HEK293 (cell line): Measurements from ENCODE around the gene BLOC1S5.

Experiments used
- CTCF ChIA-PET: fragments of 350-600 bp; formaldehyde crosslinking; extraction: SDS; loops from one replicate; lab custom pipeline; 2021; ENCODE audit warnings: antibody characterized with exemption; lab: Yijun Ruan, JAX
- POLR2A ChIA-PET: fragments of 300-600 bp; formaldehyde crosslinking; extraction: SDS; loops from one replicate; lab custom pipeline; 2020; ENCODE audit warnings: antibody characterized with exemption, inconsistent platforms; lab: Yijun Ruan, JAX
- H3K27ac ChIP-seq: fragments of 200-500 bp; sonication (Bioruptor generic); 2 replicates; pipeline ENCODE4 v1.5.1; 2014; ENCODE audit warnings: low read depth, low read length, control low read depth, inconsistent platforms; ENCODE audit errors: extremely low read depth
- H3K36me3 ChIP-seq, 2 experiments: fragments of 200-500 bp in 1 of 2; sonication (Bioruptor generic) in 1 of 2; 1 replicate in 1 of 2; 2 replicates in 1 of 2; pipeline ENCODE4 v1.5.1; 2014 to 2017; ENCODE audit warnings: inconsistent platforms in 2 of 2, low read length in 2 of 2; ENCODE audit not compliant: control insufficient read depth in 2 of 2, insufficient read depth in 1 of 2
- H3K4me1 ChIP-seq: fragments of 200-500 bp; sonication (Bioruptor generic); 2 replicates; pipeline ENCODE4 v1.5.1; 2014; ENCODE audit warnings: mild to moderate bottlenecking, low read length, inconsistent platforms; ENCODE audit not compliant: control insufficient read depth, insufficient read depth
- H3K4me3 ChIP-seq: 2 replicates; pipeline ENCODE4 v1.5.1; 2011; ENCODE audit warnings: low read depth, mild to moderate bottlenecking, control low read depth, low read length, moderate library complexity
- H3K9me3 ChIP-seq: fragments of 200-500 bp; sonication (Bioruptor generic); 2 replicates; pipeline ENCODE4 v1.5.1; 2014; ENCODE audit warnings: low read depth, low read length, inconsistent platforms; ENCODE audit not compliant: control insufficient read depth, insufficient read depth
- AEBP2 ChIP-seq: fragments of 450-650 bp; formaldehyde crosslinking; IDR thresholded peaks from 2 replicates; pipeline ENCODE4 v1.5.1; 2016; ENCODE audit warnings: missing biosample characterization, missing genetic modification characterization, borderline replicate concordance
- BCL11B ChIP-seq: fragments of 450-650 bp; formaldehyde crosslinking; IDR thresholded peaks from 2 replicates; pipeline ENCODE4 v1.5.1; 2016; ENCODE audit warnings: low read depth, missing biosample characterization, missing genetic modification characterization
- GLI4 ChIP-seq: fragments of 450-650 bp; formaldehyde crosslinking; IDR thresholded peaks from 2 replicates; pipeline ENCODE4 v1.5.1; 2016; ENCODE audit warnings: missing biosample characterization, missing genetic modification characterization
- HOXD13 ChIP-seq: sonication (generic); formaldehyde crosslinking; IDR thresholded peaks from 2 replicates; pipeline ENCODE4 v1.8.0; 2022; ENCODE audit warnings: missing genetic modification reagents, borderline replicate concordance
- KLF1 ChIP-seq: fragments of 450-650 bp; formaldehyde crosslinking; IDR thresholded peaks from 2 replicates; pipeline ENCODE4 v1.5.1; 2016; ENCODE audit warnings: missing biosample characterization, missing genetic modification characterization
- KLF8 ChIP-seq: fragments of 450-650 bp; formaldehyde crosslinking; IDR thresholded peaks from 2 replicates; pipeline ENCODE4 v1.5.1; 2016; ENCODE audit warnings: missing biosample characterization, missing genetic modification characterization
- OSR2 ChIP-seq: fragments of 450-650 bp; formaldehyde crosslinking; IDR thresholded peaks from 2 replicates; pipeline ENCODE4 v1.5.1; 2016; ENCODE audit warnings: missing biosample characterization, missing genetic modification characterization
- OVOL3 ChIP-seq: fragments of 450-650 bp; formaldehyde crosslinking; IDR thresholded peaks from 2 replicates; pipeline ENCODE4 v1.5.1; 2016; ENCODE audit warnings: missing biosample characterization, missing genetic modification characterization
- PRDM10 ChIP-seq: fragments of 450-650 bp; formaldehyde crosslinking; IDR thresholded peaks from 2 replicates; pipeline ENCODE4 v1.5.1; 2016; ENCODE audit warnings: missing biosample characterization, missing genetic modification characterization
- TCF7L2 ChIP-seq: IDR thresholded peaks from 2 replicates; pipeline ENCODE4 v1.6.1; 2011; ENCODE audit warnings: low read depth, mild to moderate bottlenecking, inconsistent platforms, low read length, moderate library complexity, borderline replicate concordance
- TRIM28 ChIP-seq: IDR thresholded peaks from 2 replicates; pipeline ENCODE4 v1.6.1; 2011; ENCODE audit warnings: low read length, control low read depth, borderline replicate concordance
- ZFP41 ChIP-seq: fragments of 450-650 bp; formaldehyde crosslinking; IDR thresholded peaks from 2 replicates; pipeline ENCODE4 v1.5.1; 2016; ENCODE audit warnings: missing biosample characterization, missing genetic modification characterization, borderline replicate concordance
- ZNF10 ChIP-seq: fragments of 450-650 bp; formaldehyde crosslinking; IDR thresholded peaks from 2 replicates; pipeline ENCODE4 v1.5.1; 2017; ENCODE audit warnings: missing biosample characterization, missing genetic modification characterization
- ZNF18 ChIP-seq: fragments of 450-650 bp; formaldehyde crosslinking; IDR thresholded peaks from 2 replicates; pipeline ENCODE4 v1.5.1; 2016; ENCODE audit warnings: missing biosample characterization, missing genetic modification characterization
- ZNF23 ChIP-seq: fragments of 450-650 bp; formaldehyde crosslinking; IDR thresholded peaks from 2 replicates; pipeline ENCODE4 v1.5.1; 2016; ENCODE audit warnings: missing biosample characterization, missing genetic modification characterization, borderline replicate concordance
- ZNF248 ChIP-seq: fragments of 450-650 bp; formaldehyde crosslinking; IDR thresholded peaks from 2 replicates; pipeline ENCODE4 v1.5.1; 2017; ENCODE audit warnings: missing biosample characterization, missing genetic modification characterization
- ZNF302 ChIP-seq: fragments of 450-650 bp; formaldehyde crosslinking; IDR thresholded peaks from 2 replicates; pipeline ENCODE4 v1.5.1; 2016; ENCODE audit warnings: missing biosample characterization, missing genetic modification characterization, low read depth
- ZNF311 ChIP-seq: fragments of 450-650 bp; formaldehyde crosslinking; IDR thresholded peaks from 2 replicates; pipeline ENCODE4 v1.5.1; 2017; ENCODE audit warnings: missing biosample characterization, missing genetic modification characterization, borderline replicate concordance
- ZNF416 ChIP-seq: fragments of 450-650 bp; formaldehyde crosslinking; IDR thresholded peaks from 2 replicates; pipeline ENCODE4 v1.5.1; 2016; ENCODE audit warnings: missing biosample characterization, missing genetic modification characterization
- ZNF423 ChIP-seq: fragments of 450-650 bp; formaldehyde crosslinking; IDR thresholded peaks from 2 replicates; pipeline ENCODE4 v1.5.1; 2016; ENCODE audit warnings: missing biosample characterization, missing genetic modification characterization
- ZNF521 ChIP-seq: fragments of 450-650 bp; formaldehyde crosslinking; IDR thresholded peaks from 2 replicates; pipeline ENCODE4 v1.5.1; 2017; ENCODE audit warnings: missing biosample characterization, mild to moderate bottlenecking, missing genetic modification characterization
- ZNF621 ChIP-seq: fragments of 450-650 bp; formaldehyde crosslinking; IDR thresholded peaks from 2 replicates; pipeline ENCODE4 v1.5.1; 2017; ENCODE audit warnings: missing biosample characterization, missing genetic modification characterization
- ZNF785 ChIP-seq: fragments of 450-650 bp; formaldehyde crosslinking; IDR thresholded peaks from 2 replicates; pipeline ENCODE4 v1.5.1; 2016; ENCODE audit warnings: missing biosample characterization, missing genetic modification characterization
- ZSCAN23 ChIP-seq: fragments of 450-650 bp; formaldehyde crosslinking; IDR thresholded peaks from 2 replicates; pipeline ENCODE4 v1.5.1; 2016; ENCODE audit warnings: missing biosample characterization, missing genetic modification characterization
- TF ChIP-seq, protein P1 (sequence below): fragments of 450-650 bp; formaldehyde crosslinking; IDR thresholded peaks from 2 replicates; pipeline ENCODE4 v1.5.1; 2016; ENCODE audit warnings: missing biosample characterization, missing genetic modification characterization

The BLOC1S5 gene

GRCh38 chr6:8084586-8084985 is 20.4 kb upstream of the BLOC1S5 start:
- TF ChIP-seq BCL11B (tag by site-specific recombination) (no peak), PRDM10 (tag by site-specific recombination) (no peak), TRIM28 (no peak), OVOL3 (tag by site-specific recombination) (no peak), HOXD13 (CRISPR knock-in tag) (no peak), ZNF423 (tag by site-specific recombination) (no peak), GLI4 (tag by site-specific recombination) (no peak), TCF7L2 (no peak), ZFP41 (no peak), KLF8 (tag by site-specific recombination) (no peak)
- TF ChIP-seq, all 188 proteins: peak for 0
- H3K4me1 ChIP-seq = peaks cover 21% of the 10 kb centered on the region
- H3K4me3 ChIP-seq = no peak overlapping the region
- ChIA-PET CTCF (interaction anchor here (0.6 to 0.9 kb wide), 4 partner anchors 18 to 469 kb away, joined by 3 to 4 read pairs (median 4); partner anchors contain the start of gene EEF1E1), POLR2A (interaction anchor here (0.7 to 2.2 kb wide), 6 partner anchors 10 to 359 kb away, joined by 3 to 19 read pairs (median 6); partner anchors contain the start of genes BLOC1S5, BMP6 and EEF1E1)
- no peaks in the 10 kb centered on the region for H3K9me3 ChIP-seq
- H3K36me3 ChIP-seq = peaks cover 12 to 36% of the 10 kb centered on the region in 2 experiments
- no peak overlapping the region for H3K27ac ChIP-seq

DNA sequence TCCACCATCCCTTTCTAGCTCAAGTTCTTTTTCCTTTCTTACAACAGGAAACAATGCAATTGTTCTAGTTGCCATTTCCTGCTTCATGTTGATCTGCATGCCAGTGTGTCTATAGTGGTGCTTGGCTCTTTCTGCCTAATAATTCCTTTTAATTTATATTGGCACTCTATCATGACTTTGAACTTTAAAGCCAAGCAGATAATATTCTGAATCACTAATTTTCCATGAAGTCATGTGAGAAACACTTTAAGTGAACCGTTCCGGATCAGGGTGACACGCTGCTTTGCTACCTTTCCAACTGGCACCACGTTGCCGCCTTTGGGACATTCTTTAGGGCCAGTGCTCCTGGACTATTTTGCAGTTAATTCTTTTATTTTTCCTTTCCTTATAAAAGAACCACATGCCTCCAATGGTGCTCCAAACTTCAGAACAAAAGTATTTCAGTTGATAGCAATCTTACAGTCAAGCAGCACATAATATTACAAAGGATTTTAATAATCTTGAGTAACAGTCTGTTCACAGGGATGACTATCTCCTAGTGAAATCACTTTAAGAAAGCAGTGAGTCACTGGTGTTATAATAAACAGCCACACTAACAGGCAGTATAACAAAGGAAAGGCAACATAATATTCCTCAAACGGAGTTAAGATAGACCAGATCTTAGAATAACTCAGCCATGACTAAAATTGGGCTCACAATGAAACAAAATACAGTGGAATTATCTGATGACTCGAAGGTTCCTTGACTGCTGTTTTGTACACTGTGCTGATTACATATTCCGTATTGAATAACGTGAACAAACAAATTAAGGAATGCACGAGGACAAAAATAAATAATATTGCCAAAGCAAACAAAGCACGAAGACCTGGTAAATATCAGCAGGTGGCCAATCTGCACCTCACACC is 19.0 kb upstream of the BLOC1S5 start:
- POLR2A ChIA-PET = no interaction called here
- TF ChIP-seq KLF8 (tag by site-specific recombination) (peak; percentile 40; the same call in 1 of the 2 replicates), ZNF785 (no peak), ZNF621 (tag by site-specific recombination) (no peak), ZNF311 (no peak), ZNF10 (tag by site-specific recombination) (0 out of 2 replicates have a peak, but pooled peaks have one; percentile 23), ZSCAN23 (tag by site-specific recombination) (no peak), ZNF23 (tag by site-specific recombination) (no peak), ZNF521 (no peak), ZNF416 (tag by site-specific recombination) (no peak), ZNF18 (tag by site-specific recombination) (no peak), KLF1 (no peak), ZNF248 (tag by site-specific recombination) (no peak), OSR2 (tag by site-specific recombination) (0 out of 2 replicates have a peak, but pooled peaks have one; percentile 42), AEBP2 (tag by site-specific recombination) (no peak), ZNF302 (tag by site-specific recombination) (no peak)
- TF ChIP-seq, protein P1, sequence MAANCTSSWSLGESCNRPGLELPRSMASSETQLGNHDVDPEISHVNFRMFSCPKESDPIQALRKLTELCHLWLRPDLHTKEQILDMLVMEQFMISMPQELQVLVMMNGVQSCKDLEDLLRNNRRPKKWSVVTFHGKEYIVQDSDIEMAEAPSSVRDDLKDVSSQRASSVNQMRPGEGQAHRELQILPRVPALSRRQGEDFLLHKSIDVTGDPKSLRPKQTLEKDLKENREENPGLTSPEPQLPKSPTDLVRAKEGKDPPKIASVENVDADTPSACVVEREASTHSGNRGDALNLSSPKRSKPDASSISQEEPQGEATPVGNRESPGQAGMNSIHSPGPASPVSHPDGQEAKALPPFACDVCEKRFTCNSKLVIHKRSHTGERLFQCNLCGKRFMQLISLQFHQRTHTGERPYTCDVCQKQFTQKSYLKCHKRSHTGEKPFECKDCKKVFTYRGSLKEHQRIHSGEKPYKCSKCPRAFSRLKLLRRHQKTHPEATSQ (tag by site-specific recombination) = no peak

More for the DNA sequence above, 19.0 kb upstream of the BLOC1S5 start:
- CTCF ChIA-PET = interaction anchor here (1.0 kb wide), 1 partner anchor 24 kb away, joined by 3 read pairs; no protein-coding TSS in a partner anchor
- Histone ChIP-seq H3K4me1 (peaks cover 21% of the 10 kb centered on the region), H3K36me3 (peaks cover 10 to 29% of the 10 kb centered on the region in 2 experiments), H3K9me3 (no peaks in the 10 kb centered on the region), H3K27ac (no peak overlapping the region), H3K4me3 (no peak overlapping the region)
